ENCODE data around the gene TNNC1.

The TNNC1 gene

DNA sequence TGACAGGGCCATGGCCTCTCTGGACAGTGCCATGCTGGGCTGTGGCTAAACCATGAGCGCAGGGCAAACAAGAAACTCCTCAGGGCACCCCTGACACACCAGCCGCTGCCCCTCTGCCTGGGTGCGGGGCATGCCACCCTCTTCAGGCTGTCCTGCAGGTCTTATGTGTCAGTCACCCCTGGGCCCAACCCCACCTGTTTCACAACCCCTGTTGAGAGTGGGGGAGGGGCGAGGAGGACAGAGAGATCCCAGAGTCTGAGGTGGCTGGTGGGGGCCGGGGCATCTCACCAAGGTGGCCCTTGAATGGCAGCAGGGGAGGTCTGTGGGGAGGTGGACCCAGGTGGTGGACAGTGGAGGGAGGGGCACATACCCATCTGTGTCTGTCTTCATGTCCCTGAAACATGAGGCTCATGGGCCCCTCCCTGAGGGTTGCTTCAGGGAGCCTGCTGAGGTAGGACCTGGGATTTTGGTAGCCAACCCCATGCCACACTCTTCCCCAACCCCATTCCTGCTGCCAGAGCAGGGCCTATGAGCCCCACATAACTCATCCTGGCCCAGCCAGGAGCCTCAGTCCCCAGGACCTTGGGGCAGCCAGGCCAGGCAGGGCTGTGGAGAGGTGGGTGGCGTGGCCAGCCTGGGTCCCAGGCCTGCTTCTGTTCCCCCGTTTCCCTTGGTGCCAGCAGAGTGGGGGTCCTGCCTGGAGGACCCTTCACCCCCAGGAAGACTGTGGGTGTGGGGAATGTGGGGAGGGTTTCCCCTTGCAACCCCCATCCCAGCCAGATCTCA, 39.6 kb upstream of the TNNC1 start:
- TF ChIP-seq ZFP30 (CRISPR knock-in tag; IDR thresholded peaks at IDR 0.05), result no peak
- no peak for TF ChIP-seq ARNTL (CRISPR knock-in tag; IDR thresholded peaks at IDR 0.05; ENCODE audit: borderline replicate concordance, low read depth)
- no peak for TF ChIP-seq RARB (CRISPR knock-in tag; IDR thresholded peaks at IDR 0.05)
- TF ChIP-seq, protein P1, sequence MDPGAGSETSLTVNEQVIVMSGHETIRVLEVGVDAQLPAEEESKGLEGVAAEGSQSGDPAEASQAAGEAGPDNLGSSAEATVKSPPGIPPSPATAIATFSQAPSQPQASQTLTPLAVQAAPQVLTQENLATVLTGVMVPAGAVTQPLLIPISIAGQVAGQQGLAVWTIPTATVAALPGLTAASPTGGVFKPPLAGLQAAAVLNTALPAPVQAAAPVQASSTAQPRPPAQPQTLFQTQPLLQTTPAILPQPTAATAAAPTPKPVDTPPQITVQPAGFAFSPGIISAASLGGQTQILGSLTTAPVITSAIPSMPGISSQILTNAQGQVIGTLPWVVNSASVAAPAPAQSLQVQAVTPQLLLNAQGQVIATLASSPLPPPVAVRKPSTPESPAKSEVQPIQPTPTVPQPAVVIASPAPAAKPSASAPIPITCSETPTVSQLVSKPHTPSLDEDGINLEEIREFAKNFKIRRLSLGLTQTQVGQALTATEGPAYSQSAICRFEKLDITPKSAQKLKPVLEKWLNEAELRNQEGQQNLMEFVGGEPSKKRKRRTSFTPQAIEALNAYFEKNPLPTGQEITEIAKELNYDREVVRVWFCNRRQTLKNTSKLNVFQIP (CRISPR knock-in tag; IDR thresholded peaks at IDR 0.05; ENCODE audit: borderline replicate concordance, low read depth), result no peak
- no peak for TF ChIP-seq OSR1 (CRISPR knock-in tag; IDR thresholded peaks at IDR 0.05)
- TF ChIP-seq, protein P2, sequence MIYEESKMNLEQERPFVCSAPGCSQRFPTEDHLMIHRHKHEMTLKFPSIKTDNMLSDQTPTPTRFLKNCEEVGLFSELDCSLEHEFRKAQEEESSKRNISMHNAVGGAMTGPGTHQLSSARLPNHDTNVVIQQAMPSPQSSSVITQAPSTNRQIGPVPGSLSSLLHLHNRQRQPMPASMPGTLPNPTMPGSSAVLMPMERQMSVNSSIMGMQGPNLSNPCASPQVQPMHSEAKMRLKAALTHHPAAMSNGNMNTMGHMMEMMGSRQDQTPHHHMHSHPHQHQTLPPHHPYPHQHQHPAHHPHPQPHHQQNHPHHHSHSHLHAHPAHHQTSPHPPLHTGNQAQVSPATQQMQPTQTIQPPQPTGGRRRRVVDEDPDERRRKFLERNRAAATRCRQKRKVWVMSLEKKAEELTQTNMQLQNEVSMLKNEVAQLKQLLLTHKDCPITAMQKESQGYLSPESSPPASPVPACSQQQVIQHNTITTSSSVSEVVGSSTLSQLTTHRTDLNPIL (CRISPR knock-in tag; IDR thresholded peaks at IDR 0.05; ENCODE audit: low read depth), result no peak
- no peak for TF ChIP-seq BACH2 (CRISPR knock-in tag; IDR thresholded peaks at IDR 0.05; ENCODE audit: borderline replicate concordance)
- no peak for TF ChIP-seq ISL1 (CRISPR knock-in tag; IDR thresholded peaks at IDR 0.05)
- no peak for TF ChIP-seq GLIS3 (CRISPR knock-in tag; IDR thresholded peaks at IDR 0.05)
- TF ChIP-seq TOX (CRISPR knock-in tag; IDR thresholded peaks at IDR 0.05; ENCODE audit: borderline replicate concordance), result no peak
- TF ChIP-seq SNAI2 (CRISPR knock-in tag; IDR thresholded peaks at IDR 0.05), result no peak
- TF ChIP-seq ZNF565 (CRISPR knock-in tag; conservative IDR thresholded peaks at IDR 0.05; ENCODE audit: low read depth), result no peak
- no peak for TF ChIP-seq ESRRG (CRISPR knock-in tag; IDR thresholded peaks at IDR 0.05)
- TF ChIP-seq ZFP3 (CRISPR knock-in tag; IDR thresholded peaks at IDR 0.05), result no peak
- no peak for TF ChIP-seq CSDC2 (CRISPR knock-in tag; IDR thresholded peaks at IDR 0.05)
- no peak for TF ChIP-seq TCF4 (CRISPR knock-in tag; IDR thresholded peaks at IDR 0.05; ENCODE audit: borderline replicate concordance)
- ATAC-seq, result no peak

DNA sequence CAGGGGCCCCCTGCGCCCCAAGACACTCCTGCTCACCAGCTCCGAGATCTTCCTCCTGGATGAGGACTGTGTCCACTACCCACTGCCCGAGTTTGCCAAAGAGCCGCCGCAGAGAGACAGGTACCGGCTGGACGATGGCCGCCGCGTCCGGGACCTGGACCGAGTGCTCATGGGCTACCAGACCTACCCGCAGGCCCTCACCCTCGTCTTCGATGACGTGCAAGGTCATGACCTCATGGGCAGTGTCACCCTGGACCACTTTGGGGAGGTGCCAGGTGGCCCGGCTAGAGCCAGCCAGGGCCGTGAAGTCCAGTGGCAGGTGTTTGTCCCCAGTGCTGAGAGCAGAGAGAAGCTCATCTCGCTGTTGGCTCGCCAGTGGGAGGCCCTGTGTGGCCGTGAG, 38.2 kb upstream of the TNNC1 start:
- no peak for ATAC-seq
- TF ChIP-seq, protein P2 (CRISPR knock-in tag; IDR thresholded peaks at IDR 0.05; ENCODE audit: low read depth), result no peak
- TF ChIP-seq GLIS3 (CRISPR knock-in tag; IDR thresholded peaks at IDR 0.05) (no peak), ZNF565 (CRISPR knock-in tag; conservative IDR thresholded peaks at IDR 0.05; ENCODE audit: low read depth) (no peak), TCF4 (CRISPR knock-in tag; IDR thresholded peaks at IDR 0.05; ENCODE audit: borderline replicate concordance) (no peak), SNAI2 (CRISPR knock-in tag; IDR thresholded peaks at IDR 0.05) (no peak), ISL1 (CRISPR knock-in tag; IDR thresholded peaks at IDR 0.05) (no peak), ZC3H10 (CRISPR knock-in tag; IDR thresholded peaks at IDR 0.05) (no peak), BACH2 (CRISPR knock-in tag; IDR thresholded peaks at IDR 0.05; ENCODE audit: borderline replicate concordance) (no peak), RARB (CRISPR knock-in tag; IDR thresholded peaks at IDR 0.05) (no peak), OSR1 (CRISPR knock-in tag; IDR thresholded peaks at IDR 0.05) (no peak), ESRRG (CRISPR knock-in tag; IDR thresholded peaks at IDR 0.05) (no peak)
- TF ChIP-seq, protein P3, sequence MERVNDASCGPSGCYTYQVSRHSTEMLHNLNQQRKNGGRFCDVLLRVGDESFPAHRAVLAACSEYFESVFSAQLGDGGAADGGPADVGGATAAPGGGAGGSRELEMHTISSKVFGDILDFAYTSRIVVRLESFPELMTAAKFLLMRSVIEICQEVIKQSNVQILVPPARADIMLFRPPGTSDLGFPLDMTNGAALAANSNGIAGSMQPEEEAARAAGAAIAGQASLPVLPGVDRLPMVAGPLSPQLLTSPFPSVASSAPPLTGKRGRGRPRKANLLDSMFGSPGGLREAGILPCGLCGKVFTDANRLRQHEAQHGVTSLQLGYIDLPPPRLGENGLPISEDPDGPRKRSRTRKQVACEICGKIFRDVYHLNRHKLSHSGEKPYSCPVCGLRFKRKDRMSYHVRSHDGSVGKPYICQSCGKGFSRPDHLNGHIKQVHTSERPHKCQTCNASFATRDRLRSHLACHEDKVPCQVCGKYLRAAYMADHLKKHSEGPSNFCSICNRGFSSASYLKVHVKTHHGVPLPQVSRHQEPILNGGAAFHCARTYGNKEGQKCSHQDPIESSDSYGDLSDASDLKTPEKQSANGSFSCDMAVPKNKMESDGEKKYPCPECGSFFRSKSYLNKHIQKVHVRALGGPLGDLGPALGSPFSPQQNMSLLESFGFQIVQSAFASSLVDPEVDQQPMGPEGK (CRISPR knock-in tag; IDR thresholded peaks at IDR 0.05; ENCODE audit: borderline replicate concordance), result no peak
- TF ChIP-seq, protein P1 (CRISPR knock-in tag; IDR thresholded peaks at IDR 0.05; ENCODE audit: borderline replicate concordance, low read depth), result no peak
- TF ChIP-seq, protein P4, sequence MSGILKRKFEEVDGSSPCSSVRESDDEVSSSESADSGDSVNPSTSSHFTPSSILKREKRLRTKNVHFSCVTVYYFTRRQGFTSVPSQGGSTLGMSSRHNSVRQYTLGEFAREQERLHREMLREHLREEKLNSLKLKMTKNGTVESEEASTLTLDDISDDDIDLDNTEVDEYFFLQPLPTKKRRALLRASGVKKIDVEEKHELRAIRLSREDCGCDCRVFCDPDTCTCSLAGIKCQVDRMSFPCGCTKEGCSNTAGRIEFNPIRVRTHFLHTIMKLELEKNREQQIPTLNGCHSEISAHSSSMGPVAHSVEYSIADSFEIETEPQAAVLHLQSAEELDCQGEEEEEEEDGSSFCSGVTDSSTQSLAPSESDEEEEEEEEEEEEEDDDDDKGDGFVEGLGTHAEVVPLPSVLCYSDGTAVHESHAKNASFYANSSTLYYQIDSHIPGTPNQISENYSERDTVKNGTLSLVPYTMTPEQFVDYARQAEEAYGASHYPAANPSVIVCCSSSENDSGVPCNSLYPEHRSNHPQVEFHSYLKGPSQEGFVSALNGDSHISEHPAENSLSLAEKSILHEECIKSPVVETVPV (CRISPR knock-in tag; IDR thresholded peaks at IDR 0.05), result no peak
